Astrocyte of the cerebellum (primary cell): ENCODE results near the gene MTHFSD.

ENCODE experiments used
- DNase-seq: peaks from one replicate; pipeline ENCODE4 v3.0.0-alpha.2; 2011; ENCODE audit warnings: low read depth
- H3K4me3 ChIP-seq: 2 replicates; pipeline ENCODE4 v1.5.1; 2011; ENCODE audit warnings: mild to moderate bottlenecking, low read depth, low read length, moderate library complexity
- CTCF ChIP-seq: IDR thresholded peaks from 2 replicates; pipeline ENCODE4 v1.5.1; 2012; ENCODE audit warnings: low read length, low read depth, moderate library complexity, mild to moderate bottlenecking; ENCODE audit errors: missing control alignments
- in situ Hi-C: cut with HindIII; loops from 2 replicates; pipeline ENCODE4 v1.10.0; 2017; ENCODE audit warnings: low sequenced_read_pairs

MTHFSD gene

DNA sequence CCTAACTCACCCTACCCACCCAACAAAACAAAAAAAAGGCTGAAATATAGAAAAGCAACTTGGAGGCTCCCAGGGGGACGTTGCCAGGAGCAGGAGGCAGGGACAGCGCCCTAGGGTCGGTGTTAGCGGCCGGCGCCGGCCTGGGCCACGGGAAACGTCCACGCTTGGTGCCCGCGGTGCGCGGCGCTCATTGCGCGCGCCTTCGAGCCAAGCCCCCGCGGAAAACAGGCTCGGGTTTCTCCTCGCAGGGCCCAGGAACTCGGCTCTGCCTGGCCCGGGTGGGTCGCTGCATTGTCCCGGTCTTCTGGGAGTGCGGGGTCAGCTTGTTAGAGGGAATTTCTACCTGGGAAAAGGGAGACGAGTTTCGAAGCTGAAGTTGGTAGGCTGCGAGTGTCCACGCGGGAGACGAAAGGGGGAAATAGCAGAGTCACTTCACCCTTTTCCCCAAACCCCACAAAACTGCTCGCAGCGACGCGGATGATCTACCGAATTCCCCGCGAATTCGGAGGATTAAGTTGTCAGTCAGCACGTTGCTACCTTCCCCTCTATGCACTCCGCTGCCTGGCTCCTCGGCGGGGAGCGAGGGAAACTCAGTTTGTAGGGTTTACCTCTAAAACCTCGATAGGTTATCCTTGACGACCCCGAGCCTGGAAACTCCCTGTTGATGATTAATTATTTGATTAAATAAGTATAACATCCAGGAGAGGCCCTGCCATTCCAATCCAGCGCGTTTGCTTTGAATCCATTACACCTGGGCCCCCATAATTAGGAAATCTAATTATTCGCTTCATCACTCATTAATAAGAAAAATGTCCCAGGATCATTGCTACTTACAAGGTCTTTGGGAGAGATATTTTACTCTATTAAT, 10.8 kb upstream of the MTHFSD start:
- H3K4me3 ChIP-seq, result peak overlapping the region; percentile 74
- no peak for TF ChIP-seq CTCF
- in situ Hi-C loops, result loop anchor here (25.0 kb wide), 2 partner anchors 471 to 696 kb away; no protein-coding TSS in a partner anchor
- no peak for DNase-seq

DNA sequence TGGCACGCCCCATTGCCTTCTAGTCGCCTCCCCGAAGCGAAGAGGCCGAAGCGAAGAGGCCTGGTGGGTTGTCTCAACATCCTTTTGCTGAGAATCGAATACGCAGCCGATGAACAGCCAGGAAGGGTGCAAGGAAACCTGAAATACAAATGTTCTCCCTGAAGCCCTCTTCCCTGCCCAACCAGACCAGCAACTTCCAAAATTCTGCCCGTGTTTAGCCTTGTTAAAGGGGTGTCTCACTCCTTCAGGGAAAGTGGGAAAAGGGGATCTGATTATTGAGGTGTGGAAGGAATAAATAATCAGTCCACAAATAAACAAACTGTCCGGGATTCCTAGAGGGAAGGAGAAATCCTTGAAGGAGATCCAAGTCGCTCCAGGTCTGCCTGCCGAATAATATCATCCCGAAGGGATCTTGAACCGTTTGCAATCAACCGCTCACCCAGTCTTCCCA, 10.2 kb upstream of the MTHFSD start:
- no peak for TF ChIP-seq CTCF
- H3K4me3 ChIP-seq, result peak overlapping the region; percentile 74
- no peak for DNase-seq
- in situ Hi-C loops, result loop anchor here (25.0 kb wide), 2 partner anchors 472 to 697 kb away; no protein-coding TSS in a partner anchor

- in situ Hi-C loops, result loop anchor here (25.0 kb wide), 2 partner anchors 474 to 699 kb away; no protein-coding TSS in a partner anchor
- H3K4me3 ChIP-seq, result peak overlapping the region; percentile 28
- DNase-seq, result peak; percentile 86
- TF ChIP-seq CTCF, result peak; percentile 100
These were observed 8.7 kb upstream of the MTHFSD start for GRCh38 chr16:86563469-86564345.

DNA sequence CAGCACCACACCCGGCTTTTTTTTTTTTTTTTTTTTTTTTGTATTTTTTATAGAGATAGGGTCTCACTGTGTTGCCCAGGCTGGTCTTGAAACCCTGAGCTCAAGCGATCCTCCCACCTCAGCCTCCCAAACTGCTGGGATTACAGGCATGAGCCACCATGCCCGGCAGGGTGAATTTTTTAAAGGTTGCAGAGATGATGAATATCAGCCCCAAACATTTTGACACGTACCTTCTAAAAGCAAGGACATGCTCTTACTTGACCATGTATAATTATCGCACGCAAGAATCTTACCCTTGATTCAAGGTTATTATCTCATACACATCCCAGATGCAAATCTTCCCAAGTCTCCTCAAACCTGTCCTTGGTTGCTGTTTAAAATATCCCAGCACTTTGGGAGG, 7.3 kb upstream of the MTHFSD start:
- no peak for DNase-seq
- no peak for TF ChIP-seq CTCF
- no peak overlapping the region for H3K4me3 ChIP-seq
- in situ Hi-C loops, result loop anchor here (25.0 kb wide), 2 partner anchors 475 to 700 kb away; no protein-coding TSS in a partner anchor

DNA sequence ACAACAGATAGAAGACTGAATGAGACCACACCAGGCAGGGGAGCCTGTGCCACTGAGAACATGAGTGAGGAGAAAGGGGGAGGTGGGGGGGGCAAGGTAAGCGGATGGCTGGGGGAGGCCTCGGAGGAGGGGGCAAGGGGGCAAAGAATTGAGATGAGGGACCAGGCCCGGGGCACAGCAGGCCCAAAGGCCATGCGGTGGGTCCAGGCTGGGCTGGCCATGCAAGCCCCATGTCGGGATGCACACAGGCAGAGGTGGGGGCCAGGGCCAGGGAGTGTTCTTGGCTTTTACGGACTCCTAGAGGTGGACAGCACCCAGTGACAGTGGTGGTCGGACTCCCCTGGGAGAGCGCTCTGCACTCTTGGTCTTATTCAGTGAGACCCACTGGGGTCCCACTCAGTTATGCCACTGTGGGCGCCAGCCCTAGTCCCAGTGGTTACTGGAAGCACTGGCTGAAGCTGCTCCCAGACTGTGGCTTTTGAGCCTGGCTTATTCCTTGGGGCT, 4.8 kb upstream of the MTHFSD start:
- no peak for DNase-seq
- no peak overlapping the region for H3K4me3 ChIP-seq
- no peak for TF ChIP-seq CTCF
- in situ Hi-C loops, result loop anchor here (25.0 kb wide), 2 partner anchors 477 to 702 kb away; no protein-coding TSS in a partner anchor
